HEK293T (cell line): ENCODE results near the gene TMEM181.
"Not testable (repeated sequence)": the region's sequence is repeated elsewhere in the genome, so short reads cannot be mapped to it uniquely, and the experiment has no call there.

Source experiments
- CTCF ChIA-PET: fragments of 350-600 bp; formaldehyde crosslinking; extraction: SDS; loops from one replicate; lab custom pipeline; 2021; ENCODE audit warnings: antibody characterized with exemption, inconsistent platforms; lab: Yijun Ruan, JAX
- POLR2A ChIA-PET: fragments of 350-600 bp; formaldehyde crosslinking; extraction: SDS; loops from one replicate; lab custom pipeline; 2020; ENCODE audit warnings: antibody characterized with exemption, inconsistent platforms; lab: Yijun Ruan, JAX
- DNase-seq: peaks from one replicate; pipeline ENCODE4 v3.0.0; 2012; ENCODE audit warnings: mixed read lengths; ENCODE audit errors: extremely low spot score
- ARNT ChIP-seq: fragments of 450-650 bp; IDR thresholded peaks from 2 replicates; pipeline ENCODE4 v1.6.1; 2017; ENCODE audit warnings: mild to moderate bottlenecking
- BHLHE40 ChIP-seq: fragments of 450-650 bp; IDR thresholded peaks from 2 replicates; pipeline ENCODE4 v1.6.1; 2016; ENCODE audit warnings: mild to moderate bottlenecking, moderate library complexity, borderline replicate concordance
- CTBP1 ChIP-seq: fragments of 450-650 bp; IDR thresholded peaks from 2 replicates; pipeline ENCODE4 v1.6.1; 2016; ENCODE audit warnings: borderline replicate concordance
- ELF4 ChIP-seq: fragments of 450-650 bp; IDR thresholded peaks from 2 replicates; pipeline ENCODE4 v1.6.1; 2017; ENCODE audit warnings: antibody characterized with exemption
- FOXA1 ChIP-seq: fragments of 450-650 bp; IDR thresholded peaks from 2 replicates; pipeline ENCODE4 v1.6.1; 2016; ENCODE audit warnings: mild to moderate bottlenecking
- FOXK2 ChIP-seq: fragments of 450-650 bp; IDR thresholded peaks from 2 replicates; pipeline ENCODE4 v1.6.1; 2016; ENCODE audit warnings: mild to moderate bottlenecking
- FOXM1 ChIP-seq: fragments of 450-650 bp; IDR thresholded peaks from 2 replicates; pipeline ENCODE4 v1.6.1; 2017; ENCODE audit warnings: mild to moderate bottlenecking, borderline replicate concordance
- HDGF ChIP-seq: fragments of 450-650 bp; IDR thresholded peaks from 2 replicates; pipeline ENCODE4 v1.6.1; 2017; ENCODE audit warnings: antibody characterized with exemption, borderline replicate concordance
- L3MBTL2 ChIP-seq: fragments of 450-650 bp; conservative IDR thresholded peaks from 2 replicates; pipeline ENCODE4 v1.6.1; 2016; ENCODE audit warnings: mild to moderate bottlenecking
- LEF1 ChIP-seq: fragments of 450-650 bp; IDR thresholded peaks from 2 replicates; pipeline ENCODE4 v1.6.1; 2017; ENCODE audit warnings: mild to moderate bottlenecking, borderline replicate concordance
- NFRKB ChIP-seq: fragments of 450-650 bp; IDR thresholded peaks from 2 replicates; pipeline ENCODE4 v1.6.1; 2016; ENCODE audit warnings: mild to moderate bottlenecking, moderate library complexity
- PKNOX1 ChIP-seq: fragments of 450-650 bp; IDR thresholded peaks from 2 replicates; pipeline ENCODE4 v1.6.1; 2016
- SP1 ChIP-seq: fragments of 450-650 bp; IDR thresholded peaks from 2 replicates; pipeline ENCODE4 v1.6.1; 2017
- SUZ12 ChIP-seq: fragments of 450-650 bp; IDR thresholded peaks from 2 replicates; pipeline ENCODE4 v1.6.1; 2016; ENCODE audit warnings: mild to moderate bottlenecking
- TARDBP ChIP-seq: fragments of 450-650 bp; IDR thresholded peaks from 2 replicates; pipeline ENCODE4 v1.6.1; 2016
- ZNF384 ChIP-seq: fragments of 450-650 bp; IDR thresholded peaks from 2 replicates; pipeline ENCODE4 v1.6.1; 2016

Gene TMEM181

GRCh38 chr6:158524311-158524710 is 35.6 kb upstream of the TMEM181 start:
- DNase-seq = no peak
- TF ChIP-seq L3MBTL2 (no peak), TARDBP (no peak), HDGF (no peak), PKNOX1 (no peak), ZNF384 (no peak), SUZ12 (no peak), CTBP1 (no peak), FOXK2 (no peak)
- CTCF ChIA-PET = interaction anchor here (0.6 kb wide), 1 partner anchor 275 kb away, joined by 3 read pairs; no protein-coding TSS in a partner anchor
- POLR2A ChIA-PET = no interaction called here

DNA sequence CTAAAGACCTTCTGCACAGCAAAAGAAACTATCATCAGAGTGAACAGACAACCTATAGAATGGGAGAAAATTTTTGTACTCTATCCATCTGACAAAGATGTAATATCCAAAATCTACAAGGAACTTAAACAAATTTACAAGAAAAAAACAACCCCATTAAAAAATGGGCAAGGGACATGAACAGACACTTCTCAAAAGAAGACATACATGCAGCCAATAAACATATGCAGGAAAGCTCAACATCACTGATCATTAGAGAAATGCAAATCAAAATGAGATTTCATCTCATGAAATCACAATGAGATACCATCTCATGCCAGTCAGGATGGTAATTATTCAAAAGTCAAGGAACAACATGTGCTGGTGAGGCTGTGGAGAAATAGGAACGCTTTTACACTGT is 32.0 kb upstream of the TMEM181 start:
- DNase-seq, CTCF ChIA-PET, POLR2A ChIA-PET: not testable (repeated sequence)

DNA sequence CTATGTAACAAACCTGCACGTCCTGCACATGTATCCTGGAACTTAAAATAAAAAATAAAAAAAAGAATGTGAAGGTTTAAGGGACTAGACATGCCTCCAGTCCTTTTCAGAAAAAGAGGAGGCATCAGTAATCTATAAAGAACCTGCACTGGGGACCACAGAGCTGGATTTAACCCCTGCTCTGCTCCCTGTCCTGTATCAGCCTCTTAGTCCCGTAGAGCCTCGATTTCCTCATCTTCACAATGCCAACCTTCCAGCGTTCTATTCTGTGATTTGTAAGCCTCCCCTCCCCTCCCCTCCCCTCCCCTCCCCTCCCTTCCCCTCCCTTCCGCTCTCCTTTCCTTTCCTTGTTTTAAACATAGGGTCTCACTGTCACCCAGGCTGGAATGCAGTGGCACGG is 31.1 kb upstream of the TMEM181 start:
- ChIA-PET POLR2A (no interaction called here), CTCF (no interaction called here)
- no peak for DNase-seq
- no peak for TF ChIP-seq NFRKB
- TF ChIP-seq SP1 = no peak
- no peak for TF ChIP-seq ZNF384
- no peak for TF ChIP-seq SUZ12
- TF ChIP-seq FOXM1 = no peak
- TF ChIP-seq PKNOX1 = no peak
- TF ChIP-seq FOXK2 = no peak
- TF ChIP-seq FOXA1 = no peak
- TF ChIP-seq TARDBP = no peak
- TF ChIP-seq ARNT = no peak
- TF ChIP-seq HDGF = no peak
- no peak for TF ChIP-seq CTBP1
- TF ChIP-seq LEF1 = no peak
- no peak for TF ChIP-seq L3MBTL2
- no peak for TF ChIP-seq ELF4
- TF ChIP-seq BHLHE40 = no peak

- ChIA-PET CTCF (interaction anchor here (0.8 kb wide), 1 partner anchor 11 kb away, joined by 3 read pairs; no protein-coding TSS in a partner anchor), POLR2A (interaction anchor here (0.6 kb wide), 1 partner anchor 32 kb away, joined by 3 read pairs; no protein-coding TSS in a partner anchor)
Measured at GRCh38 chr6:158529629-158530028, 30.3 kb upstream of the TMEM181 start.

GRCh38 chr6:158531566-158531965 is 28.3 kb upstream of the TMEM181 start:
- DNase-seq = no peak
- TF ChIP-seq L3MBTL2 (no peak), FOXA1 (no peak), CTBP1 (no peak), PKNOX1 (no peak), NFRKB (no peak), LEF1 (no peak), BHLHE40 (no peak), ELF4 (no peak), HDGF (no peak), ZNF384 (no peak), FOXM1 (no peak)
- ChIA-PET CTCF (no interaction called here), POLR2A (no interaction called here)

More at GRCh38 chr6:158529629-158530028, 30.3 kb upstream of the TMEM181 start:
- TF ChIP-seq PKNOX1 (no peak), HDGF (no peak), TARDBP (no peak)
- no peak for DNase-seq

DNA sequence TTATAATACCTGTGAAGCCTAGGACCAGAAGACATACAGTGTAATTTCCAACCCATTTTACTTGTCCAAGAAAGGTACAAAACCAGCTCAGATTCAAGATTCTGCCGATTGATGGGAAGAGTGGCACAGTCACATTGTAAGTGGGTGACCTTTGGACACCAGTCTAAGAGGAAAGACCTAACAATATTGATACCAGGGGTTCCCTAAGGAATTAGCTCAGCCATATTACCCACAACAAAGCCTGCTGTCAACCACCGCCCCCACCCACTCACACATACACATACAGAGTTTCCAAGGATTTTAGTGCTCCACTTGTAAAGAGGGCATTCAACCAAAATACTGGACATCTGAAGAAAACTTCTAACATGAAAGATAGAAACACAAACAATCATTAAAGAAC is 27.9 kb upstream of the TMEM181 start:
- DNase-seq = no peak
- TF ChIP-seq SUZ12 (no peak), SP1 (no peak), ARNT (no peak), ELF4 (no peak), FOXA1 (no peak), FOXK2 (no peak), NFRKB (no peak), BHLHE40 (no peak), FOXM1 (no peak), HDGF (no peak), CTBP1 (no peak), TARDBP (no peak), PKNOX1 (no peak), L3MBTL2 (no peak), LEF1 (no peak), ZNF384 (no peak)
- ChIA-PET POLR2A (no interaction called here), CTCF (no interaction called here)
